Hypothalamus (tissue), 51 donors: ENCODE data around the gene MRPL45.

Source experiments
- DNase-seq, 51 donors: peaks; one replicate each; lab custom pipeline; 2025; lab: John Stamatoyannopoulos, UW

Gene MRPL45

DNA sequence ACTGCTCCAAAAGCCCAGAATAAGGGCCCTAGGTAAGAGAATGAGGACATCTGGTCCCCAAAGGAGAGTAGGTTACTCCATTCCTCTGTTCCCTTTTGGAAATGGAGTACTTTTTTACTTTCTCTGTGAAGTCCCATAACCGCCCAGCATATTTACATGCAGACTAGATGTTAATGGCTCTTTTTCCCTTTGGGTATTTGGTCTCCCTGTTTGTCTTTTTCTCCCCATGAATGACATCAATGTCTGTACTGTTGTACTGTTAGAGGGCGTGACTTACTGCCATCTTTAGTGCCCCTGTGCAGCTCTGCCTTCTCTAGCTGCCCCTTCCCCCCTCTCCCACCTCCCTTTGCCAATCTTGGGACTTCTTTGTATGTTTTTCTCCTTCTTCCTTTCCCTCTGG lies 27.8 kb downstream of the MRPL45 start:
- peak in 1 of 51 donors; percentile 54 for DNase-seq

DNA sequence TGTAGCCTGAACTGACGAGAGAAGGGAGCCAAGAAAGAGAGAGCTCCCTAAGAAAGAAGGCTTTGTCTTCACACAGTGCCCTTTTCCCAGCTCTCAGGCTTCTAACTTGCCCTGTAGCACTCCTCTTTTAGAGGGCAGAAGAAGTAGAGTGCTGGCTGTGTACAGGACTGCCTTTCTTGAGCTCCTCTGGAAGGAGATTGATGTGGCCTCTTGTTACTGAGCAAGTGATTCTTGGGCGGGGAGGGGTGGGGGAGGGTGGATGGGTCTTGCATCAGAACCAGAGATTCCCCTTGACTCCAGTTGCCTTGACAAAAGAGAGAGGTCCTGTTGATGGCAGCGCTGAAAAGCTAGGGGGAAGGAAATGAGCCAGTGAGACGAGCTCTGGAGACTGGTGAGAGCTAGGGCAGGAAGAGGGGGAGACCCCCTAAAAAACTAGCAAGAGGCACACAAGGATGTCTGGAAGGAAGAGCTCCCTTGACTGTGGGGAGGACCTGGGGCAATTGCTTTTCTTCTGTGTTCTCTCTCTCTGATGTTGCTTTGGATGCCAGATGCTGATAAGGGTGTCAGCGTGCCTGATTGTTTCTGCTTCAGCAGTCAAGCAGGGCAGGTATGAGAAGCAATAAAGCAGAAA lies 28.4 kb downstream of the MRPL45 start:
- peak in 9 of 51 donors; percentile 21 to 75 (median 31) for DNase-seq

DNA sequence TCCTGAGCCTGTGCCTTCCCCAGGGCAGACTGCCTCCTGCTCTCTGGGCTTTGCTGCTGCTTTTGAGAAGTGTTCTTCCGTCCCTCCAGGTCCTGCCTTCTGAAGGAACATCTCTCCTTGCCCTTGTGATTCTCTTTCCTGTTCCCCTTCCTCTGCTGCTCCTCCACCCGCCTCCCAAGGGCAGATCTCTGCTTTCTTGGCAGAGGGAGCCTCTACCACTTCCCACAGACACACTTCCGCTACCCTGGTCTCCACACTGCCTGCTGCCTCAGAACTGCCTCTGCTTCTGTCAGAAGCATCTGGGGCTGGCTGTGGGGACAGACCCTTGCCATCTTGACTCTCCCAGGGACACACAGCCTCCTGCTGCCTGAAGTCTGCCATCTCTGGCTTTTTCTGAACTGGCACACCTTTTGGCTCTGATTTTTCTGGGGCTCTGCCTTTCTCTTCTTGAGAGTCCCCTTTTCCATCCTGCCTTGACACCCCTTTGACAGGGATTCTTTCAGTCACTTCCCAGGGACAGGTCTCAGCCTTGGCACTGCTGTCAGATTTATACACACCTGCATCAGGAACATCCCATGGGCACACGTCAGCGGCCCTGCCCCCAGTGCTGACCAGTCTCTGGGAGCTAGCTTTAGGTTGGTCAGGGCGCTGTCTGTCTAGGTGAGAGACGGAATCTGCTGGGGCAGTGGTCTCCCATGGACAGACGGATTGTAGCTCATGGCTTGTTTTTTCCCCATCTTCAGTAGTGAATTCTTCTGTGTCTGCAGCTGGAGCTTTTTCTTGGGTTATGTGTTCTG lies 30.2 kb downstream of the MRPL45 start:
- peak in 11 of 51 donors; percentile 11 to 46 (median 33) for DNase-seq

DNA sequence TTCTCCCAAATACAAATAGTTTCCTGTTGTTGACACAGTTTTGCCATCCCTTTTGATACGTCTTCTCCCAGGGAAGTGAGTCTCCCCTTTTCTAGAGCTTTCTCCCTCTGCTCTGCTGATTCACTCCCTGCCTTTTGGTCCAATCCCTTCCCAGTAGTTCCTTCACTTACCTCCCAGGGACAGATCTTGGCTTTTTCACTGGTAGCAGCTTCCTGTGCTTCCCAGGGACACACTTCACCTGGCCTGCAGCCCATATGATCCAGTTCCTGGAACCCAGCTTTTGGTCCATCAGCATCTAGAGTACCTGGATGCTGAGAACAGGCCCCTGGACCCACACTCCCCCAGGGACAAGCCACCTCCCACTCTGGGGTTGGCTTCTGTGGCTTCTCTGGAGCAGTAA lies 31.0 kb downstream of the MRPL45 start:
- DNase-seq = no peak

DNA sequence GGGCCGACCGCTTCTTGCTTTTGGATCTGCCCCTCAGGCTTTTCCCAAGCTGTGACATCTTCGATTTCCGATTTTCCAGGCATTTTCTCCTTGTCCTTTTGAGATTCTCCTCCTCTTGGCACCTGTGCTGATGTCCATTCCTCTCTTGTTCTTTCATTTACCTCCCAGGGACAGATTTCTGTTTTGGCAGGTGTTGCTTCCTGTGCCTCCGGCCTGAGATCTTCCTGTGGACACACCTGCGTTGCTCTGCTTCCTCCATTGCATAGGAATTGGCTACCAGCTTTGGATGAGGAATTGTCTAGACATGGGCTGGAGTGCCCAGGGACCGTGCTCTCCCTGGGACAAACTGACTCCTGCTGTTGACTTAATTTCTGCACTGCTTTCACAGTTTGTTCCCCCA lies 31.7 kb downstream of the MRPL45 start:
- DNase-seq = no peak

DNA sequence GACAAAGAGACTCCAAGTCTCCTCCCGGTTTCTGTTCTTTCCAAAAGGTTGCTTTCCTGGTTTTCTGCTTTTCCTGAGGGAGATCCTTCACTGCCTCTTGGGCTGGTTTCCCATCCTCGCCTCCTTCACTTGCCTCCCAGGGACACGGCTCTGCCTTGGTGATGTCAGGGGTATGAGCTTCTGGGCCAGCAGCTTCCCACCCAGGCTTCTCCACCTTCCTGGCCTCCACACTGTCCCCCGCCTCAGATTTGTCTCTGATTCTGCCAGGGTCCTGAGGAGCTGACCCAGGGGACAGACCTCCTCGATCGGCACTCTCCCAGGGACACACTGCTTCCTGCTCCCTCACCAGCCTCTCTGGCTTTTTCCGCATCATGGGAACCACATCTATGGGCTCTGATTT lies 32.3 kb downstream of the MRPL45 start:
- DNase-seq = no peak

DNA sequence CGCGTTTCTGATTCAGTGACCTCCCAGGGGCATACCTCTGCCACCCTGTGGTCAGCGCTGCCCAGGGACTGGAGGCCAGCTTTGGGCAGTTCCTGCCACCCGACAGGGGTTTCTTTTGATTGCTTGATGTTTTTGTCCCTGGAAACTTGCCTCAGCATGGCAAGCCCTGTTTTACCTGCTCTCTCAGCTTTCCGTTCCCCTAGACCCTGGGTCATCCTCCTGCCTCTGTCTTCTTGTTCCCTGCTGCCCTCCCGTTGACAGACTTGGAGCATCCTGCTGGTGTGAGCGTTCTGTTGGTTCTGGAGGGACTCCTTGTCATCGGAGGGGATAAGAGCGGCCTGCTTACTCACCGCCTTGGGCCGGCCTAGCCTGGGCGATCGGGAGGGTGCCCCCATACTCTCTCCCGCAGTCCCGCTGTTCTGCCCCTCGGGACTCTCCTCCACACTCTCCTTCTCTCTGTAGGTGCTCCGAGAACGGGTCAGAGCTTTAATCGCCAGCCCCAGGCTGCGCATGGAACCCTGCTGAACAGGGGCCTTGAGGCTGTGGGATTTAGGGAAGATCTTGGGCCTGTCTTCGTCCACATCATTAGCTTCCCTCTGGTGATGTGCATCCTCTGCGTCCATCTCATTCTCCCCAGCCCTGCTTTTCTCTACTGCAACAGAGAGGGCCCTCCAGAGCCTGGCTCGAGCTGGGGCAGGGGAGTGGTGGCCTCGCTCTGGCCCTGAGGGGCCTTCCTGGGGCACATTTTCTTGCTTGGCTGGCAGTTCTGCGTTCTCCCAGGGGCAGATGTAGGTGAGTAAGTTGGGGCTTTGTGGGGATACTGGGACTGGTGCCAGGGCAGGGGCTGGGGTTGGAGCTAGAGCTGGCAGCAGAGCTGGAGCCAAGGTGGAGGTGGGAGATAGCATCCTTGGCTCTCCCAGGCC lies 33.1 kb downstream of the MRPL45 start:
- no peak for DNase-seq

DNA sequence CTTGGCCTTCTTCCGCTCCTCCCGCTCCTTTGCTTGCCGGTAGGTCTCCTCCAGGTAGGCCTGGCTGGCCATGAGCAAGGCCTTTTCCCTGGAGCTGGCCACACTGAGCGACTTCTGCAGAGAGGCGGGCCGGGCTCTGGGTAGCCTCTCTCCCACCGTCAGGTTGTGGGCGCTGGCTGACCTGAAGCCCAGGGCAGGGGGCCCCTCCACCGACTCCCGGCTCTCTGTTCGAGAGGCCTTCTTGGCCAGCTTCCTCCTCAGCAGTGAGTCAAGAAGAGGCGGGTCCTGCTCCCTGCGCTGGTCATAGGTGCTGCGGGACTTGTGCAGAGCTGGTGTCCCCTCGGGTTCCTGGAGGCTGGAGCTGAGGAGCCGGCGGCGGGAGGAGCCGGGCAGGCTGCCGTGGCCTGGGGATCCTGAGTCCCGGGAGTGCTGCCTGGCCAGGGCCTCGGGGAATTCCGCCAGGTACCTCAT lies 34.0 kb downstream of the MRPL45 start:
- no peak for DNase-seq

DNA sequence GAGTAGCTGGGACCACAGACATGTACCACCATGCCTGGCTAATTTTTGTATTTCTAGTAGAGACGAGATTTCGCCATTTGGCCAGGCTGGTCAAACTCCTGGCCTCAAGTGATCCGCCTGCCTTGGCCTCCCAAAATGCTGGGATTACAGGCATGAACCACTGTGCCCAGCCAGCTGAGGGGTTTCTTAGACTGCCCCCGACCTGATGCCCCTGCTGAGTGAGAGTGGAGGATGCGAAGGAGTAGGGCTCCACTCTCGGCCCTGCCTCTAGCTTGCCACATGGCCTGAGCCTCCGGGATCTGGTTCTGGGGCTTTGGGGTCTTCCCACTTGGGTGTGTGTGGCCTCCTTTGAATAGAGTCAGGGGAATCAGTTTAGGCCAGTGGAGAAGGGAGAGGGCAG lies 35.8 kb downstream of the MRPL45 start:
- DNase-seq = no peak

DNA sequence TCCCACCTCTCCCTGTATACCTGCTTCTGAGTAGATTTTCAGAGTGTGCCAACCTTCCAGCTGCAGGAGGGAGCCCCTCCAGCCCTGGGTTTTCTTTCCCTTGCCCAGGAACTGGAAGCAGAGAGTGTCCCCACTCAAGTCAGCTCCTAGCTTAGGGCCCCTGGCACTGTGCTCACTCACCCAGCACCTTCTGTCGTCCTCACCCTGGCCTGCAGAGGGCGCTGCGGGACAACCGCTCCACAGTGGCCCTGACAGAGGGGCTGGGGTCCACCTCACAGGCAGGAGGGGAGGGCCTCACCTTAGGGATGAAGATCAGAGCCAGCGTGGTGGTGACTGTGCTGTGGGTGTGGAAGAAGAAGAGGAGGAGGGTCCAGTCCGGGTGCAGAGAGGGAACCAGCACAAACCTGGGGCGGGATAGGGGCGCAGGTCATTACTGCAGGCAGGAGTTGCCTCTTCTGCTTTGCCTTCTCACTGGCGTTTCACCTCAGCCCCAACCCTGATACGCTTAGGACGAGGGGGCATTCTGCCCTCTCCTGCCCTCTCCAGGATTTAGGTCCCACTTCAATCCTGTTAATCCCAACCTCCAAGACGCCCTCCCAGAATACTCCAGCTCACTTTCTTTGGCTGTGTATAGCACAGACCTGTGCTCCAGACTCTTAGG lies 36.8 kb downstream of the MRPL45 start:
- peak in 10 of 51 donors; percentile 5 to 52 (median 30) for DNase-seq

DNA sequence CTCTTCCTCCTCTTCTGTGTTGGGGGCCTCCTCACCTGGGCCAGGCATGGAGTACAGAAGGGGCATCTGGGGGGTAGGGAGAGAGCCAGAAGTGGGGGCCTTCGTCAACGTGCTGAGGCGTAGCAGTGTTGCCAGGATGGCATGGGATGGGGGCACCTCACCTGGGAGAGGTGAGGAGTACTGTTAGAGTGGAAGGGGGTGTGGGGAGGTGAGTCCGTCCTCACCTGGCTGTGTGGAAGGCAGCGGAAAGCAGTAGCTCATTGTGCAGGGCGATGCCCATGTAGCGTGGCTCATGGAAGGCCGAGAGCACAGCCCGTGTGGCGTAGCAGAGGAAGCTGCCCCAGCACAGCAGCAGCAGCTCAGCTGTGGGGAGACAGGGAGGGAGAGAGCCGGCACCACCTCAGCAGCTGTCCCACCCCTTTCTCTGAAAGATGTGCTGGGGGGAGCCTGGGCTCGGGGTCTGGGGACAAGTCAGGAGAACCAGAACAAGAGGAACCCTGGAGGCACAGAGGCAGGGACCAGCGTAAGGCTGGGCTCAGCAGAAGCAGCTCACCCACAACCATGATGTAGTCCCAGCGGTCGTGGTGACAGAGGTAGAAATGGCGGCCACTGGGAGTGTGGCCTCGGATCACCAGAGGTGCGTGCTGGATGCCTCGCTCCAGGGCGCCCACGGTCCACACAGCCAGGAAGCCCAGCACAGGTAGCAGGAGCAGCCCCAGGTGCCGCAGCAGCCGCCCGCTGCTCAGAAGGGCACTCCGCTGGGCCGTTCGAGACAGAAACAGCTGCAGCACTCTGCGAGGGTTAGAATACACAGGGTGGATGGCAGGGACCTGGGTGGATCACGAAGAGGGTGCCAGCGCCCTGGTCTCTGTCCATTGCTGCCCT lies 37.8 kb downstream of the MRPL45 start:
- DNase-seq = no peak

DNA sequence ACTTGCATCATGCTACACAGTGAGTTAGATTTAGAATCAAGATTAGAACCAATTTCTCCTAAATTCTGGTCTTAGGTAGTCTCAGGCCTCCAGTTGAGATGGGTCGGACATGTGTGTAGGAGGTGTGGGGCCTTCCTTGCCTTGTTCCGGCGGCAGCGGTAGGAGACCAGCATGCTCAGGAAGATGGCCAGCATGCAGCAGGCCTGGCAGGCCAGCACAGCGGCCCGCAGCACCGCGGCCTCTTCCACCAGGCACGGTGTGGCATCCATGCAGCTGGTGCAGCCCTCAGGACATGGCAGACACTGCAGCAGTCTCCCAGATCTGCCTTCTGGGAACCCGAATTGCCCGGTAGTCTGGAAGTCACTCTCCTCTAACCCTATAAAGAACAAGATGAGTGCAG lies 39.9 kb downstream of the MRPL45 start:
- DNase-seq = no peak

DNA sequence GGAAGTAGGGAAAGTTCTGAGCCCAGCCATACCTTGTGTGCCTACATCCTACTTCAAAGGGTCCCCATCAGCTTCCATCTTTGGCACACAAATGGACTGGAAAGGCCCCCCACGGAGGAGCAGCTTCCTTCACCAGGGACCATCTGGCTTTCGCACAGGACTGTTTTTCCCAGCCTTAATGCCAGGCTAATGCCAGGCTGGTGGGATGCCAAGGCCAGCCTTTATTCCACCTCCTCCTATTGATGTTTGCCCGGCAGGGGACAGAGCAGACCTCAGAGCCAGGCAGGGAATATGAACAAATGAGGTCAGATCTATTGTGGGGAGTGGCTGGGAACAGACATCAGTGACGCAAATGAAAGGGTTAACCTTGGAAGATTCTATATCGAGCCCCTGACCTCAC lies 41.1 kb downstream of the MRPL45 start:
- peak in 12 of 51 donors; percentile 11 to 50 (median 31) for DNase-seq

DNA sequence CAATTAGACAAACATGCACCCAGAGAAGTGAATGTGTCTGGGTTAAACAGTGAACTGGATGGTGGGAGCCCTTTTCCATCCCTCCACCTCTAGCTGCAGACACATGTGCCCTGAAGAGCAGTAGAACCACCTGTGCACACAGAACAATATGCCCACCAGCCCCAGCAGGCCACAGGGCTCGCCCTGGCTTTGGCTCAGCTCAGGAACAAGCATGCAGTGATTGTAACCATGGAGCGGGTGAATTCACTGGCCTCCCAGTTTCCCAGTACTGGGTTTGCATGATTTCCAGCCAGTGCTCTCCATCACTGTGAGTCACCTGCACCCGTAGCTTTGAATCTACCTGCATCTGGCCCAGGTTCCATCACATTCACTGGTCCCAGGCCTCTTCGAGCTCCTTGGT lies 41.6 kb downstream of the MRPL45 start:
- DNase-seq = no peak

DNA sequence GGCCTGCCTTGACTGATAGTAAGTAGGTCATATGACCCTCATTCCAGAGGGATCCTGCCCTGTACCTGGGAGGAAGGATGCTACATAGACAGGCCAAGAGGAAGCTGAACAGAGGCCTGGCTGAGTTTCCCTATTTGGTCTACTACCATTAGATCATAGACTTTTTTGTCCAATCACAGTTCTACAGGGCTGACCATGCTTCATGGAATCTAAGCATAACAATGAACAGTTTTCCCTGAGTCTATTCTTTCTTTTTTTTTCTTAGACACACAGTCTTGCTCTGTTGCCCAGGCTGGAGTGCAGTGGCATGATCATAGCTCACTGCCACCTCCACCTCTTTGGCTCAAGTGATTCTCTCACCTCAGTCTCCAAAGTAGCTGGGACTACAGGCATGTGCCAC lies 42.9 kb downstream of the MRPL45 start:
- DNase-seq = no peak

DNA sequence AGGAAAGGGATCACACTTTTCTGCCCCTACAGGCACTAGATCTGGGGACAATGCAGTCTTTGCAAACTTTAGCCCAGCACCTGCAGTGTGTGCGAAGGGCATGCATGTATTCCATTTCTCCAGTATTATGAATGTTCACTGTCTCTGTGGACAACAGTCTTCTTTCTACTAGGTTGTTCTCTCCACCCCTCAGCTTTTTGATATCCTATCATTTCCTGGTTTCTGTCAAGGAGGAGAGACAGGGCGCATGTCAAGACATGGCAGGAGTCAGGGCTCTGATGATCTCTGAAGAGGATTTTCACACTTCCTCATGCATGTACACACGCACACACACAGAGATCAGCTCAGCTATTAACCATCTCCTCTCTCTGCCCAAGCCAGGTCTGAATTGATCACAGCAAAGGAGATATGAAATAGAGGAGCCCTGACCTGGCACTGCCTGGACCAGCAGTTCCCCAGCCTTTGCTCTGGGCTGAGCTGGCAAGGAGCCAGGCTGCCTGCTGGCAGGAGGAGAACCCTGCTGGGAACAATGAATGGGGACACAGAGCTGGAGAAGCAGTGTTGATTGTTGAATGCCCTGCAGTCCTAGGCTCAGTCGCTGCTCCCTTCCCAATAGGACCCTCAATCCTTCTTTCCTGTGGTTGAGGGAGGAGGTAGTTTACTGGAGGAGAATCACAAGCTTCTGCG lies 44.2 kb downstream of the MRPL45 start:
- DNase-seq = peak in 47 of 51 donors; percentile 22 to 93 (median 70)

DNA sequence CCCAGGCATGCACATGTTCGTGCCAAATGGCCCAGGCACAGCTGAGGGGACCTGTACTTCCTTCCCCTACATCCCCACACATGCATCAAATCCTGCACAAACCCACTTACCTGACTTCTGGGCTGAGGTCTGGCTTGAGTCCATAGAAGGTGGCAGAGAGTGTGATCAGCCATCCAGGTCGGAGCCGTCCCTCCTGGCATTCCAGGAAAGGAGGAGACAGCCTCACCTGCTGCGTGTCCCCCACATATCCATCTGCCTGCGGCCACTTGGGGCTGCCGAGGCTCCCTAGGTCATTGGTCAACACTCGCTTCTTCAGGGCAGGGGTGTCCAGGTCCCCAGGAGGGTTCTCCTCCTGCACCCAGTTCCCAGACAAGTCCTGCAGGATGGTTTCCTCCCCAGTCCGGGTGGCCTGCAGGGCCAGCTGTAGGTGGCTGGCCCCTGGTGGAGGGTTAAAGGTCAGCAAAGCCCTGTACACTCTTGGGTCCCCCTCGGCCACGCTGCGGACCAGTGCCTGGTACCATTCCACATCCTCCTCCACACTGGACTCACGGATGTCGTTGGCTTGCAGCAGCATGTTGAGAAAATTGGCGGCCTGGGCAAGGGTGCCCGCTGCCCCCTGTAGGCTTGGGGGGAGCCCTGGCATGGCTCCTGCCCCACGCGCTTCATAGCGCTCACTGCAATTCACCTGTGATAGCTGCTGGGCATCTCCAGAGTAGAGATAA lies 46.1 kb downstream of the MRPL45 start:
- no peak for DNase-seq
